Heart right ventricle (tissue), 16 donors: ENCODE data around the gene C12orf56. TPM values are rescaled to one million over a fixed set of nuclear protein-coding genes. Genes with fewer than 3 reads are reported as not detected.

ENCODE experiments used
- ATAC-seq, 8 donors: fragments of 200-7000 bp; cut with Tn5 transposase; one replicate each; pipeline ENCODE4 v1.9.1; 2020; ENCODE audit warnings: mild to moderate bottlenecking in 8 of 8, moderate library complexity in 8 of 8, moderate number of reproducible peaks in 1 of 8
- DNase-seq, 2 donors: peaks; one replicate each; pipeline ENCODE4 v3.0.0-alpha.2; 2020
- H3K27ac ChIP-seq, 10 donors: fragments of 200-600 bp; sonication (generic) in 2 of 10; one replicate each; pipeline versions ENCODE4 v1.5.0 to v1.8.0; 2020 to 2022; ENCODE audit warnings: mild to moderate bottlenecking in 3 of 10
- H3K27me3 ChIP-seq, 7 donors: fragments of 200-600 bp; one replicate each; pipeline ENCODE4 v1.8.0; 2021 to 2022; ENCODE audit warnings: mild to moderate bottlenecking in 2 of 7
- H3K36me3 ChIP-seq, 9 donors: fragments of 200-600 bp; sonication (generic) in 1 of 9; one replicate each; pipeline versions ENCODE4 v1.5.0 to v1.8.0; 2020 to 2022; ENCODE audit warnings: mild to moderate bottlenecking in 2 of 9
- H3K4me1 ChIP-seq, 9 donors: fragments of 200-600 bp; sonication (generic) in 1 of 9; one replicate each; pipeline versions ENCODE4 v1.5.0 to v1.8.0; 2020 to 2022; ENCODE audit warnings: mild to moderate bottlenecking in 4 of 9
- H3K4me3 ChIP-seq, 10 donors: fragments of 200-600 bp; sonication (generic) in 2 of 10; one replicate each; pipeline versions ENCODE4 v1.5.0 to v1.8.0; 2020 to 2022; ENCODE audit warnings: mild to moderate bottlenecking in 7 of 10, moderate library complexity in 2 of 10
- H3K9me3 ChIP-seq, 11 donors: fragments of 200-600 bp in 10 of 11; sonication (generic) in 2 of 11; one replicate each; pipeline versions ENCODE4 v1.5.0 to v1.8.0; 2013 to 2022; ENCODE audit warnings: mild to moderate bottlenecking in 2 of 11, control low read depth in 1 of 11, moderate library complexity in 1 of 11
- CTCF ChIP-seq, 9 donors: fragments of 200-600 bp; sonication (generic) in 2 of 9; IDR thresholded peaks; one replicate each; pipeline versions ENCODE4 v1.5.0 to v1.8.0; 2021 to 2022; ENCODE audit warnings: antibody characterized with exemption in 9 of 9, mild to moderate bottlenecking in 5 of 9, moderate library complexity in 1 of 9
- WGBS, 2 donors: extraction: QIAGEN DNeasy Blood & Tissue Kit; methylation state at CpG; one replicate each; pipeline ENCODE4 v1.1.7; 2013; ENCODE audit warnings: inconsistent platforms in 1 of 2; 5-methylcytosine and 5-hydroxymethylcytosine counted together
- intact Hi-C, 10 donors: fragments of 100-400 bp; cut with DNase I; formaldehyde crosslinking; loops; one replicate each; pipeline versions ENCODE4 v1.11.1 to v1.14.2; 2022
- polyA plus RNA-seq, 2 donors: library from polyadenylated mRNA; stranded (reverse); fragments of 200-250 nt; gene quantifications; one replicate each; pipeline ENCODE4 v1.2.3, GENCODE V29; 2013
- total RNA-seq, 10 donors: library from RNA; stranded (reverse); fragmentation: NEBNext Ultra II Directional in 3 of 10; extraction: Animal tissue kit (Norgen Biotek cat#: 25700) in 3 of 10; gene quantifications; one replicate each; pipeline versions ENCODE4 v1.2.1 to v1.2.4, GENCODE V29; 2021 to 2023
- donor health status: Arrhythmogenic right ventricular cardiomyopathy.
- donor health status: ischemic (EF 13 %, LVEDD 7.1; RV severe dilation, severe dysfunction).
- donor health status: healthy with polysubstance abuse.
- donor health status: DM: no; HTN: yes; CAD: no.
- donor health status: DM: no; HTN: no; CAD: no.
- donor health status: ischemic (EF 25% LVEDD 6.9; RV normal size, moderate dysfunction).
- donor health status: ischemic (EF 25% LVEDD 5.7; RV mildly dilated, moderate dysfunction).
- donor health status: healthy.
- donor health status: DM: yes; HTN: yes; CAD: no.
- donor health status: Ischemic cardiomyopathy.
- donor health status: ischemic (EF 35%, LVEDD 5.7; RV mildly dilated, moderate dysfunction).
- donor health status: nonischemic (EF 11% LVEDD 7.7; RV severe dilation, severe dysfunction).
- donor health status: DM: yes; HTN: yes; CAD: no.
- donor health status: PGD.
- donor health status: ischemic (EF 29% LVEDD 5.4; RV normal size, mild dysfunction).
- donor health status: nonischemic (EF 23%, LVEDD 6.1; RV moderate dilation, normal function).

The C12orf56 gene
- total and polyA plus RNA-seq, 12 donors, result not detected

GRCh38 chr12:64253356-64253755 lies 137.2 kb downstream of the C12orf56 start:
- H3K9me3 ChIP-seq, result no peaks in the 10 kb centered on the region
- H3K4me1 ChIP-seq, result peaks cover 0 to 12% (median 0%) of the 10 kb centered on the region in 9 donors
- H3K27ac ChIP-seq, result peak overlapping the region in 4 of 10 donors; percentile 17 to 48 (median 32)
- H3K27me3 ChIP-seq, result no peaks in the 10 kb centered on the region
- intact Hi-C loops, result loop anchor here in 7 of 10 donors (10.0 kb wide), 3 partner anchors 69 to 1149 kb away; no protein-coding TSS in a partner anchor
- H3K4me3 ChIP-seq, result no peak overlapping the region
- WGBS, 2 donors, result 41 to 56% methylated on average over 1 of the region's 1 CpG
- ATAC-seq (no peak), DNase-seq (no peak)
- TF ChIP-seq CTCF (IDR thresholded peaks at IDR 0.05), result no peak
- no peaks in the 10 kb centered on the region for H3K36me3 ChIP-seq

GRCh38 chr12:64252681-64253080 lies 137.9 kb downstream of the C12orf56 start:
- 54 to 60% methylated on average over 3 of the region's 3 CpGs for WGBS, 2 donors
- no peak for TF ChIP-seq CTCF (IDR thresholded peaks at IDR 0.05)
- Histone ChIP-seq H3K4me1 (peaks cover 0 to 12% (median 0%) of the 10 kb centered on the region in 9 donors), H3K27ac (peak overlapping the region in 4 of 10 donors; percentile 17 to 48 (median 32)), H3K4me3 (no peak overlapping the region), H3K36me3 (no peaks in the 10 kb centered on the region), H3K9me3 (no peaks in the 10 kb centered on the region), H3K27me3 (no peaks in the 10 kb centered on the region)
- no peak for DNase-seq
- ATAC-seq, result peak in 6 of 8 donors; percentile 47 to 86 (median 49)
- intact Hi-C loops, result loop anchor here in 7 of 10 donors (10.0 kb wide), 3 partner anchors 68 to 1148 kb away; no protein-coding TSS in a partner anchor

GRCh38 chr12:64243809-64244208 lies 146.7 kb downstream of the C12orf56 start:
- Histone ChIP-seq H3K4me3 (no peak overlapping the region), H3K27me3 (no peaks in the 10 kb centered on the region), H3K36me3 (no peaks in the 10 kb centered on the region), H3K27ac (no peak overlapping the region), H3K9me3 (no peaks in the 10 kb centered on the region), H3K4me1 (peaks cover 0 to 11% (median 4%) of the 10 kb centered on the region in 9 donors)
- ATAC-seq (no peak), DNase-seq (no peak)
- TF ChIP-seq CTCF (IDR thresholded peaks at IDR 0.05), result no peak
- WGBS, 2 donors, result 72 to 73% methylated on average over 4 of the region's 4 CpGs
- intact Hi-C loops, result no loop called here

GRCh38 chr12:64240781-64241180 lies 149.8 kb downstream of the C12orf56 start:
- WGBS, 2 donors, result 69 to 80% methylated on average over 3 of the region's 3 CpGs
- Histone ChIP-seq H3K9me3 (no peaks in the 10 kb centered on the region), H3K36me3 (no peaks in the 10 kb centered on the region), H3K27ac (no peak overlapping the region), H3K4me3 (no peak overlapping the region), H3K4me1 (peaks cover 0 to 11% (median 4%) of the 10 kb centered on the region in 9 donors), H3K27me3 (no peaks in the 10 kb centered on the region)
- ATAC-seq (no peak), DNase-seq (no peak)
- no peak for TF ChIP-seq CTCF (IDR thresholded peaks at IDR 0.05)
- intact Hi-C loops, result no loop called here
